Right cardiac atrium (tissue), 5 donors: ENCODE data around the gene DPYSL4. TPM values are rescaled to one million over a fixed set of nuclear protein-coding genes. Genes with fewer than 3 reads are reported as not detected.
A peak's percentile ranks its signal among the peaks of the same experiment; 100 is the strongest.

Experiments used
- ATAC-seq, 2 donors: fragments of 200-7000 bp; cut with Tn5 transposase; one replicate each; pipeline versions ENCODE4 v1.8.0 to v1.9.1; 2020; ENCODE audit warnings: moderate library complexity in 2 of 2, mild to moderate bottlenecking in 1 of 2
- DNase-seq, 3 donors: peaks; one replicate each; pipeline ENCODE4 v3.0.0-alpha.2; 2020
- H3K27ac ChIP-seq: one replicate; pipeline ENCODE4 v1.5.1; 2013; ENCODE audit warnings: mild to moderate bottlenecking, low read length, control low read depth, moderate library complexity
- H3K27me3 ChIP-seq: one replicate; pipeline ENCODE4 v1.6.1; 2013; ENCODE audit not compliant: control insufficient read depth, insufficient read depth
- H3K4me1 ChIP-seq: one replicate; pipeline ENCODE4 v1.6.1; 2013; ENCODE audit warnings: low read length; ENCODE audit not compliant: control insufficient read depth, insufficient read depth
- H3K4me3 ChIP-seq: one replicate; pipeline ENCODE4 v1.5.1; 2013; ENCODE audit warnings: low read length, control low read depth
- H3K9me3 ChIP-seq: one replicate; pipeline ENCODE4 v1.6.1; 2013; ENCODE audit warnings: low read length; ENCODE audit not compliant: control insufficient read depth
- WGBS: extraction: QIAGEN DNeasy Blood & Tissue Kit; methylation state at CpG from one replicate; pipeline ENCODE4 v1.1.7; 2013; 5-methylcytosine and 5-hydroxymethylcytosine counted together
- intact Hi-C, 4 donors: fragments of 100-400 bp; cut with DNase I; formaldehyde crosslinking; loops; one replicate each; pipeline versions ENCODE4 v1.11.0 to v1.14.0; 2022 to 2023
- polyA plus RNA-seq: library from polyadenylated mRNA; stranded (reverse); fragments of 200-250 nt; gene quantifications from one replicate; pipeline ENCODE4 v1.2.3, GENCODE V29; 2013
- total RNA-seq, 4 donors: library from RNA; stranded (reverse); fragmentation: NEBNext Ultra II Directional; extraction: Animal tissue kit (Norgen Biotek cat#: 25700); gene quantifications; one replicate each; pipeline ENCODE4 v1.2.1, GENCODE V29; 2021
- donor health status: healthy with polysubstance abuse.
- donor health status: DM: no; HTN: yes; CAD: no.
- donor health status: DM: no; HTN: no; CAD: no.
- donor health status: DM: no; HTN: yes; CAD: no; lungs with severe emphysema.
- donor health status: DM: yes; HTN: yes; CAD: no.

The DPYSL4 gene
- total and polyA plus RNA-seq, 5 donors, result 1.9 to 13.8 (median 6.8) TPM

- 76% methylated on average over 18 of the region's 18 CpGs for WGBS
- Histone ChIP-seq H3K9me3 (no peaks in the 10 kb centered on the region), H3K4me1 (no peaks in the 10 kb centered on the region), H3K27me3 (no peaks in the 10 kb centered on the region), H3K27ac (no peak overlapping the region), H3K4me3 (no peak overlapping the region)
- DNase-seq (peak in 2 of 3 donors; percentile 47 to 55), ATAC-seq (no peak)
- intact Hi-C loops, result no loop called here
Observed at GRCh38 chr10:132233501-132234085, 46.8 kb downstream of the DPYSL4 start.

GRCh38 chr10:132234860-132235259 lies 48.1 kb downstream of the DPYSL4 start:
- ATAC-seq (no peak), DNase-seq (no peak)
- H3K27me3 ChIP-seq, result no peaks in the 10 kb centered on the region
- H3K4me3 ChIP-seq, result no peak overlapping the region
- 95% methylated on average over 6 of the region's 6 CpGs for WGBS
- no peaks in the 10 kb centered on the region for H3K9me3 ChIP-seq
- intact Hi-C loops, result no loop called here
- no peaks in the 10 kb centered on the region for H3K4me1 ChIP-seq
- no peak overlapping the region for H3K27ac ChIP-seq

GRCh38 chr10:132236161-132236560 lies 49.4 kb downstream of the DPYSL4 start:
- peak in 1 of 3 donors; percentile 39 for DNase-seq
- no peaks in the 10 kb centered on the region for H3K27me3 ChIP-seq
- ATAC-seq, result no peak
- intact Hi-C loops, result no loop called here
- no peaks in the 10 kb centered on the region for H3K4me1 ChIP-seq
- 94% methylated on average over 21 of the region's 21 CpGs for WGBS
- H3K27ac ChIP-seq, result no peak overlapping the region
- H3K4me3 ChIP-seq, result no peak overlapping the region
- no peaks in the 10 kb centered on the region for H3K9me3 ChIP-seq

GRCh38 chr10:132236881-132237280 lies 50.1 kb downstream of the DPYSL4 start:
- intact Hi-C loops, result no loop called here

GRCh38 chr10:132237396-132237795 lies 50.6 kb downstream of the DPYSL4 start:
- DNase-seq (peak in 2 of 3 donors; percentile 32 to 55), ATAC-seq (no peak)
- Histone ChIP-seq H3K4me1 (no peaks in the 10 kb centered on the region), H3K27me3 (no peaks in the 10 kb centered on the region), H3K9me3 (no peaks in the 10 kb centered on the region), H3K4me3 (no peak overlapping the region), H3K27ac (no peak overlapping the region)
- intact Hi-C loops, result no loop called here
- WGBS, result 90% methylated on average over 15 of the region's 15 CpGs

More at GRCh38 chr10:132236881-132237280, 50.1 kb downstream of the DPYSL4 start:
- DNase-seq (peak in 2 of 3 donors; percentile 41 to 42), ATAC-seq (no peak)
- H3K9me3 ChIP-seq, result no peaks in the 10 kb centered on the region
- WGBS, result 93% methylated on average over 13 of the region's 13 CpGs
- no peak overlapping the region for H3K4me3 ChIP-seq
- H3K27me3 ChIP-seq, result no peaks in the 10 kb centered on the region
- no peak overlapping the region for H3K27ac ChIP-seq
- no peaks in the 10 kb centered on the region for H3K4me1 ChIP-seq

GRCh38 chr10:132237871-132238270 lies 51.1 kb downstream of the DPYSL4 start:
- 55% methylated on average over 9 of the region's 9 CpGs for WGBS

GRCh38 chr10:132238371-132239125 lies 51.8 kb downstream of the DPYSL4 start:
- Histone ChIP-seq H3K27ac (no peak overlapping the region), H3K9me3 (no peaks in the 10 kb centered on the region), H3K27me3 (no peaks in the 10 kb centered on the region), H3K4me3 (no peak overlapping the region), H3K4me1 (no peaks in the 10 kb centered on the region)
- DNase-seq (peak; percentile 3 to 53 (median 45)), ATAC-seq (no peak)
- intact Hi-C loops, result no loop called here
- WGBS, result 92% methylated on average over 17 of the region's 17 CpGs

More at GRCh38 chr10:132237871-132238270, 51.1 kb downstream of the DPYSL4 start:
- Histone ChIP-seq H3K27ac (no peak overlapping the region), H3K4me1 (no peaks in the 10 kb centered on the region), H3K9me3 (no peaks in the 10 kb centered on the region), H3K27me3 (no peaks in the 10 kb centered on the region), H3K4me3 (no peak overlapping the region)
- ATAC-seq, result no peak
- DNase-seq, result peak; percentile 11 to 30 (median 20)
- intact Hi-C loops, result no loop called here

- Histone ChIP-seq H3K27me3 (no peaks in the 10 kb centered on the region), H3K4me1 (no peaks in the 10 kb centered on the region), H3K27ac (no peak overlapping the region), H3K4me3 (no peak overlapping the region), H3K9me3 (no peaks in the 10 kb centered on the region)
- WGBS, result 47% methylated on average over 29 of the region's 29 CpGs
- intact Hi-C loops, result no loop called here
- peak; percentile 82 to 88 (median 83) for DNase-seq
- ATAC-seq, result peak; percentile 72 to 89
Observed at GRCh38 chr10:132239126-132240031, 52.6 kb downstream of the DPYSL4 start.

GRCh38 chr10:132240156-132240555 lies 53.4 kb downstream of the DPYSL4 start:
- intact Hi-C loops, result no loop called here

GRCh38 chr10:132240581-132240980 lies 53.8 kb downstream of the DPYSL4 start:
- no peak for ATAC-seq
- Histone ChIP-seq H3K27me3 (no peaks in the 10 kb centered on the region), H3K27ac (no peak overlapping the region), H3K4me1 (no peaks in the 10 kb centered on the region), H3K9me3 (no peaks in the 10 kb centered on the region), H3K4me3 (no peak overlapping the region)
- peak in 2 of 3 donors; percentile 45 to 54 for DNase-seq
- intact Hi-C loops, result no loop called here
- 86% methylated on average over 16 of the region's 16 CpGs for WGBS

More at GRCh38 chr10:132240156-132240555, 53.4 kb downstream of the DPYSL4 start:
- Histone ChIP-seq H3K4me1 (no peaks in the 10 kb centered on the region), H3K27ac (no peak overlapping the region), H3K9me3 (no peaks in the 10 kb centered on the region), H3K4me3 (no peak overlapping the region), H3K27me3 (no peaks in the 10 kb centered on the region)
- ATAC-seq, result no peak
- DNase-seq, result peak in 2 of 3 donors; percentile 52 to 65
- WGBS, result 88% methylated on average over 15 of the region's 15 CpGs
